CD4-positive, alpha-beta T cell treated with Interferon gamma for 1 hour (primary cell): ENCODE data around the gene TOR1AIP2.
"Not testable (repeated sequence)": the region's sequence is repeated elsewhere in the genome, so short reads cannot be mapped to it uniquely, and the experiment has no call there.

Source experiments
- DNase-seq: peaks from one replicate; pipeline ENCODE4 v3.0.0-alpha.2; 2020

TOR1AIP2 gene

GRCh38 chr1:179875596-179876299, 1.9 kb downstream of the TOR1AIP2 start:
- no peak for DNase-seq

- no peak for DNase-seq
Observed at GRCh38 chr1:179873438-179873851, 4.2 kb downstream of the TOR1AIP2 start.

- no peak for DNase-seq
Observed at GRCh38 chr1:179872558-179872957, 5.0 kb downstream of the TOR1AIP2 start.

- no peak for DNase-seq
Observed at GRCh38 chr1:179871940-179872339, 5.7 kb downstream of the TOR1AIP2 start.

- DNase-seq = no peak
Observed at GRCh38 chr1:179870870-179871269, 6.7 kb downstream of the TOR1AIP2 start.

- peak; percentile 36 for DNase-seq
Observed at GRCh38 chr1:179867493-179868330, 9.9 kb downstream of the TOR1AIP2 start.

GRCh38 chr1:179866616-179867015, 11.0 kb downstream of the TOR1AIP2 start:
- DNase-seq = no peak

GRCh38 chr1:179865377-179865776, 12.2 kb downstream of the TOR1AIP2 start:
- DNase-seq = no peak

- DNase-seq = no peak
Observed at GRCh38 chr1:179860652-179861051, 17.0 kb downstream of the TOR1AIP2 start.

GRCh38 chr1:179857009-179857408, 20.6 kb downstream of the TOR1AIP2 start:
- DNase-seq = no peak

- no peak for DNase-seq
Observed at GRCh38 chr1:179856296-179856695, 21.3 kb downstream of the TOR1AIP2 start.

- DNase-seq = not testable (repeated sequence)
Observed at GRCh38 chr1:179855831-179856230, 21.8 kb downstream of the TOR1AIP2 start.

GRCh38 chr1:179853102-179853501, 24.5 kb downstream of the TOR1AIP2 start:
- no peak for DNase-seq

- no peak for DNase-seq
Observed at GRCh38 chr1:179848233-179848632, 29.4 kb downstream of the TOR1AIP2 start.

- DNase-seq = no peak
Observed at GRCh38 chr1:179840107-179840506, 37.5 kb downstream of the TOR1AIP2 start.

- not testable (repeated sequence) for DNase-seq
Observed at GRCh38 chr1:179836686-179837445, 40.7 kb downstream of the TOR1AIP2 start.

- DNase-seq = no peak
Observed at GRCh38 chr1:179831852-179832699, 45.5 kb downstream of the TOR1AIP2 start.

- DNase-seq = no peak
Observed at GRCh38 chr1:179831225-179831624, 46.4 kb downstream of the TOR1AIP2 start.

GRCh38 chr1:179828554-179829110, 49.0 kb downstream of the TOR1AIP2 start:
- DNase-seq = no peak

- no peak for DNase-seq
Observed at GRCh38 chr1:179826626-179827280, 50.9 kb downstream of the TOR1AIP2 start.

GRCh38 chr1:179825798-179826460, 51.7 kb downstream of the TOR1AIP2 start:
- no peak for DNase-seq
